Stimulated activated CD4-positive, alpha-beta T cell treated with anti-CD3 and anti-CD28 coated beads, Interleukin-4, amount 100 ng/mL, for 24 hours (primary cell): ENCODE measurements around the gene RUFY4.
"Not testable (repeated sequence)": the region's sequence is repeated elsewhere in the genome, so short reads cannot be mapped to it uniquely, and the experiment has no call there.

ENCODE experiments used
- DNase-seq: peaks from one replicate; pipeline ENCODE4 v3.0.0-alpha.2; 2020

Gene RUFY4

GRCh38 chr2:218031771-218032257, 37.2 kb upstream of the RUFY4 start:
- no peak for DNase-seq

- no peak for DNase-seq
These were observed 36.5 kb upstream of the RUFY4 start for GRCh38 chr2:218032336-218033171.

DNA sequence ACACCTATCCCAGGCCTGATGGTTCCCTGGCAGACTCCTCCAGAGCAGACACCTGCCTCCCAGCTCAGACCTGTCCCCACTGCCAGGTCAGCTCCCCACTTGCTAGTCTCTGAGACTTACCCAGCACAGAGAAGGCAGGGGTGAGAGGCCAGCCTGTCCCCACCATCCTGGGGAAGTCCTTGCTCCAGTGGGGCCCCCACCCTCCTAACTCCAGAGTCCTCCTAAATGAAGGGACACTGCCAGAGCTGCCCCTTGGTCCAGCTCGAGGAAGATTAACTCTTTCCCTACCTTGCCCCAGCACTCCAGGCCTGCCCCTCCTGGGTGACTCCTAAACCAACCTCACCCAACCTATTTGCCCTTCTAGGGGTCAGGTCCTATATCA, 35.9 kb upstream of the RUFY4 start:
- no peak for DNase-seq

- no peak for DNase-seq
These were observed 35.2 kb upstream of the RUFY4 start for GRCh38 chr2:218033590-218034496.

- DNase-seq, result peak; percentile 61
These were observed 34.4 kb upstream of the RUFY4 start for GRCh38 chr2:218034497-218035213.

GRCh38 chr2:218035463-218036100, 33.5 kb upstream of the RUFY4 start:
- no peak for DNase-seq

DNA sequence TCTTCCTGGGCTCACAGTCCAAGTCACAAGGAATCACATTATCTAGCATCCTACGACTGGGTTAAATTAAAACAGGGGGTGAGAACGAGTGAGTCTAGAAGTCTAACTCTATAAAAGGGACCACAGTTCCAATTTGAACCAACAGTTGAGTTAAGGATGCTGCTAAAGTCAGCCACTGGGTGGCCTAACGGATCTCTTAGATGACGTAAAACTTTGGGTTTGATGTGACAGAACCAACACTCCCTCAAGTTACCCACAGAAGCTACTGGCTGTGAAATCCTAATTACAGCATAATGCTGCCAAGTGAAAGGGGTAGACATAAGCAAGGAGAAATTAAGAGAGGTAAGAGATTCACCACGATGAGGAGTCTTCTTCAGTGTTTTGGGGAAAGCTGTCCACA, 32.7 kb upstream of the RUFY4 start:
- DNase-seq, result no peak

DNA sequence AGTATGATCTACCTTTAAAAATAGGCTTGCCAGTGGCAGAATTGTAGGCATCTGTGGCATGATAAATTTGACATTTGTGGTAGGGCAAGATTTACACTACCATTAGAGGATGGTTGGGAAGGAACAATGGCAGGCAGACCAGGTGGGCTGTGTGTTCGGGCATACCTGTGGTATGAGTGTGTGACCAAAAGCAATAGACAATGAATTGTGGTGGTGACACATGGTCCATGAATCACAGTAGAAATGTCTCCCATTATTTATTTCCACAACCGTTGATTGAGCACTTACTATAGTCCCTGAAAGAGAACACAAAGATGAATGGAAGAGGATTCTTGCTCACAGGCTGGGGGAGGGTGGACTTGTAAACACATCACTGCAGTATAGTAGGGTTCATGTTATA, 29.9 kb upstream of the RUFY4 start:
- no peak for DNase-seq

GRCh38 chr2:218040883-218041282, 28.2 kb upstream of the RUFY4 start:
- no peak for DNase-seq

- no peak for DNase-seq
These were observed 27.5 kb upstream of the RUFY4 start for GRCh38 chr2:218041302-218042168.

- DNase-seq, result no peak
These were observed 26.0 kb upstream of the RUFY4 start for GRCh38 chr2:218043100-218043499.

- no peak for DNase-seq
These were observed 25.3 kb upstream of the RUFY4 start for GRCh38 chr2:218043701-218044109.

DNA sequence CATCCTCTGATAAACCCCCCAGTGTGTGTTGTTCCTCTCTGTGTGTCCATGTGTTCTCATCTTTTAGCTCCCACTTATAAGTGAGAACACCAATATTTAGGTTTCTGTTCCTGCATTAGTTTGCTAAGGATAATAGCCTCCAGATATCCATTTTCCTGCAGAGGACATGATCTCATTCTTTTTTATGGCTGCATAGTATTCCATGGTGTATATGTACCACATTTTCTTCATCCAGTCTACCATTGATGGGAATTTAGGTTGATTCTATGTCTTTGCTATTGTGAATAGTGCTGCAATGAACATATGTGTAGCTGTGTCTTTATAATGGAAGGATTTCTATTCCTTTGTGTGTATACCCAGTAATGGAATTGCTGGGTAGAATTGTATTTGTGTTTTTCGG, 24.5 kb upstream of the RUFY4 start:
- DNase-seq, result not testable (repeated sequence)

GRCh38 chr2:218046238-218046637, 22.8 kb upstream of the RUFY4 start:
- no peak for DNase-seq

- DNase-seq, result no peak
These were observed 21.4 kb upstream of the RUFY4 start for GRCh38 chr2:218047536-218048225.

DNA sequence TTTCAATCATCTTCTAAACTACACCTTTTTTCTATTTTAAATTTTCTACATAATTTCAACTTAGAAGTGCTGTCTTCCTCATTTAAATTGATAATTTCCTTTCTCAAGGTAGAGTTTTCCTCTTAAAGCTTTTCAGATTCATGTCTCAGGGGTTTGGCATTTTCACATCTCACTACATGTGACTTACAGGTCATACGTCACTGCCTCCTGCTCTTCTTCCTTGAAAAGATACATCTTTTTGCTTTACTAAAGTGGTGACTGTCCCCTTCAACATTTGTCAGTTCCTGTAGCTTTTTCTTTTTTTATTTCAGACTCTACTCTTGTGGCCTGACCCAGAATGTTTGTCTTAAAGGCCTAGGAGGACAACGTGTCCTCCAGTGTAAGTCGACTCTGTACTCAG, 17.1 kb upstream of the RUFY4 start:
- DNase-seq, result no peak

DNA sequence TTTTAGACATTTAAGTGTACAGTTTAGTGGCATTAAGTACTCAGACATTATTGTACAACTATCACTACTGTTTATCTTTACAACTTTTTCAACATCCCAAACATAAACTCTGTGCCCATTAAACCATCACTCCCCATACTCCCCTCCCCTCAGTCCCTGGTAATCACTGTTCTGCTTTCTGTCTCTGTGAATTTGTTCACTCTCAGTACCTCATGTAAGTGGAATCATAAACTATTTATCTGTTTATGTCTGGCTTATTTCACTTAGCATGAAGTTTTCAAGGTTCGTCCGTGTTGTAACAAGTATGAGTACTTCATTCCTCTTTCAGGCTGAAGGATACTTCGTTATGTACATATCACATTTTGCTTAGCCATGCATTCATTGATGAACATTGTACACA, 9.8 kb upstream of the RUFY4 start:
- no peak for DNase-seq

DNA sequence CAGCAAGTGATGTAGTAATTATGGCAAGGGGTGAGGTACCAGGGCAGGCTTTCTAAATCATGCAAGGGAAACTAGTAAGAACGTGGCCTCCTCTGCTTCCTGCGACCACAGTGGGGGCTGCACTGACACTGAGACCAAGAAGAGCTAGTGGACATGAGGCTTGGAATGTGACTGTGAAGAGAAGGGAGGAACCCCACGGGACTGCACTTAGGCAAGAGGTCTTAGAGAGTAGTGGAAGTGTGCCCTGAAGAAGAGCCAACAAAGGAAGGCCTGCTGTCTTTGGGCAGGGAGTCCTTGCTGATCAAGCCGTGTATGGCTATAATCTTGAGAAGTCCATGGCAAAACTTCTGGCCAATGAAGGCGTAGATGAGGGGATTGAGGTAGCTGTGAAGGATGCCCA, 8.9 kb upstream of the RUFY4 start:
- DNase-seq, result no peak

DNA sequence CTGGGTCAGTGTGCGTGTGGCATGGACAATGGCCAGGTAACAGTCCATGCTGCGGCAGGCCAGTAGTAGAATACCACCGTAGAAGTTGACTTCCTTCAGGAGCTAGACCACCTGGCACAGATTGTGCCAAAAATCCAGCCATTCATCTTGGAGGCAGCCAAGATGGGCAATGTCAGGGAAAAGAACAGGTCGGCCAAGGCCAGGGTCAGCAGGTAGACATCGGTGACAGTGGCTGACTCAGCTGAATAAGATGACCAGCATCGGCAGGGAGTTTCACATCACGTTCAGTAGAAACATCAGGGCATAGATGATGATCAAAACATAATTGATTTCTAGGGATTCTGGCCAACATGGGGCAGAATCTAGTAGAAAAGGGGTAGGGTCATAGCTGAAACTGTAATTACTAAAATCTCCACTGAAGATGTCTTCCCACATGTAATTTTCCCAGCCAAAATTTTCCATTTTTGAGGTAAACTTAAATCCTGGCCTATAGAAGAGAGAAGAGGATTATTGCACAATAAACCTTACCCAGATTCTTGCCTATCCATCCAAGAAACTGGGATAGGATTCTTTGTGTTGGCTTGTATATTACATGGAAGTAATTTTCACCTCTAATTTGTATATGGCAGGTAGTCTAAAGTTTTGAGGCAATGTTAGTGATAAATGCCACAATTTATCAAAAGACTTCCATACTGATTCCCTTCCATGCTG, 7.9 kb upstream of the RUFY4 start:
- DNase-seq, result no peak

- DNase-seq, result no peak
These were observed 5.6 kb upstream of the RUFY4 start for GRCh38 chr2:218063486-218063885.
